Activated CD8-positive, alpha-beta memory T cell treated with anti-CD3 and anti-CD28 coated beads for 4 hours (primary cell): ENCODE measurements around the gene TUSC2.

Experiments
- DNase-seq, 2 donors: peaks; one replicate each; pipeline ENCODE4 v3.0.0-alpha.2; 2020; ENCODE audit warnings: low read depth in 2 of 2

The TUSC2 gene

GRCh38 chr3:50354850-50355249, 26.8 kb upstream of the TUSC2 start:
- DNase-seq: no peak

- DNase-seq: no peak
Measured at GRCh38 chr3:50354186-50354764, 26.3 kb upstream of the TUSC2 start.

- no peak for DNase-seq
Measured at GRCh38 chr3:50353245-50354004, 25.4 kb upstream of the TUSC2 start.

GRCh38 chr3:50352781-50353180, 24.8 kb upstream of the TUSC2 start:
- DNase-seq: no peak

- DNase-seq: no peak
Measured at GRCh38 chr3:50351323-50351697, 23.3 kb upstream of the TUSC2 start.

- DNase-seq: peak; percentile 98 to 99
Measured at GRCh38 chr3:50350527-50351322, 22.7 kb upstream of the TUSC2 start, which contains the start of the genes CYB561D2 and NPRL2. Gene CYB561D2 (plus strand): TSS chr3:50350862. CDS start chr3:50351434, 572 bp downstream. Gene NPRL2 (minus strand): TSS chr3:50350775. CDS start chr3:50350652, 123 bp downstream.

- DNase-seq: no peak
Measured at GRCh38 chr3:50350213-50350526, 22.1 kb upstream of the TUSC2 start.

GRCh38 chr3:50347187-50347813, 19.3 kb upstream of the TUSC2 start:
- peak; percentile 54 to 63 for DNase-seq

- DNase-seq: peak; percentile 35 to 45
Measured at GRCh38 chr3:50345586-50346234, 17.7 kb upstream of the TUSC2 start, which contains the start of gene ZMYND10. Gene ZMYND10 (minus strand): TSS chr3:50345732. CDS start chr3:50345579, 153 bp downstream.

- no peak for DNase-seq
Measured at GRCh38 chr3:50345008-50345407, 17.0 kb upstream of the TUSC2 start.

- DNase-seq: no peak
Measured at GRCh38 chr3:50342813-50343633, 15.0 kb upstream of the TUSC2 start.

GRCh38 chr3:50341996-50342650, 14.1 kb upstream of the TUSC2 start:
- no peak for DNase-seq

- DNase-seq: no peak
Measured at GRCh38 chr3:50341537-50341936, 13.5 kb upstream of the TUSC2 start.

- peak in 1 of 2 donors; percentile 41 for DNase-seq
Measured at GRCh38 chr3:50340448-50341329, 12.7 kb upstream of the TUSC2 start, which contains the start of gene RASSF1. Gene RASSF1 (minus strand): TSS chr3:50340836. CDS start chr3:50340805, 31 bp downstream.

- DNase-seq: no peak
Measured at GRCh38 chr3:50340147-50340447, 12.1 kb upstream of the TUSC2 start.

GRCh38 chr3:50339485-50340146, 11.6 kb upstream of the TUSC2 start:
- no peak for DNase-seq

- no peak for DNase-seq
Measured at GRCh38 chr3:50338965-50339364, 10.9 kb upstream of the TUSC2 start.

- peak; percentile 89 to 93 for DNase-seq
Measured at GRCh38 chr3:50337175-50337861, 9.3 kb upstream of the TUSC2 start.
